Neural cell (in vitro differentiated cells): ENCODE results near the gene MAGI1. TPM values are rescaled to one million over a fixed set of nuclear protein-coding genes. Genes with fewer than 3 reads are reported as not detected.

Experiments
- H2AFZ ChIP-seq: fragments of 200-600, 300-800 bp; sonication (generic), shearing (Covaris generic); 2 replicates; pipeline ENCODE4 v1.6.0; 2014; ENCODE audit warnings: low read depth, mild to moderate bottlenecking, antibody characterized with exemption, low read length, moderate library complexity
- H3F3A ChIP-seq: fragments of 200-600 bp; shearing (Covaris generic); 2 replicates; pipeline ENCODE4 v1.6.1; 2016; ENCODE audit warnings: mild to moderate bottlenecking, moderate library complexity, mixed read lengths, antibody characterized with exemption, low read length; ENCODE audit not compliant: insufficient read depth, poor library complexity, severe bottlenecking
- H3K27ac ChIP-seq: fragments of 200-600, 300-800 bp; sonication (generic), shearing (Covaris generic); 2 replicates; pipeline ENCODE4 v1.5.1; 2014; ENCODE audit warnings: mild to moderate bottlenecking, low read length, moderate library complexity
- H3K27me3 ChIP-seq: fragments of 300-800, 200-600 bp; sonication (generic), shearing (Covaris generic); 2 replicates; pipeline ENCODE4 v1.6.0; 2014; ENCODE audit warnings: mild to moderate bottlenecking, low read depth, low read length, moderate library complexity; ENCODE audit not compliant: insufficient read depth
- H3K36me3 ChIP-seq: fragments of 300-800, 200-600 bp; sonication (generic), shearing (Covaris generic); 2 replicates; pipeline ENCODE4 v1.5.1; 2014; ENCODE audit warnings: mild to moderate bottlenecking, antibody characterized with exemption, low read length, moderate library complexity; ENCODE audit not compliant: insufficient read depth
- H3K4me2 ChIP-seq: fragments of 300-800, 200-600 bp; sonication (generic), shearing (Covaris generic); 2 replicates; pipeline ENCODE4 v1.6.0; 2014; ENCODE audit warnings: mild to moderate bottlenecking, low read length
- H3K4me3 ChIP-seq: fragments of 300-800, 200-600 bp; sonication (generic), shearing (Covaris generic); 2 replicates; pipeline ENCODE4 v1.5.1; 2014; ENCODE audit warnings: mild to moderate bottlenecking, low read length, moderate library complexity
- H3K79me2 ChIP-seq: fragments of 200-600 bp; shearing (Covaris generic); replicated peaks from 2 replicates; pipeline ENCODE4 v1.6.0; 2014; ENCODE audit warnings: mild to moderate bottlenecking, low read length, moderate library complexity; ENCODE audit not compliant: insufficient read depth
- H3K9ac ChIP-seq: fragments of 300-800, 200-600 bp; sonication (generic), shearing (Covaris generic); 2 replicates; pipeline ENCODE4 v1.6.1; 2016; ENCODE audit warnings: mild to moderate bottlenecking, low read length, mixed read lengths
- H3K9me2 ChIP-seq: fragments of 200-600 bp; shearing (Covaris generic); 2 replicates; pipeline ENCODE4 v1.6.1; 2016; ENCODE audit warnings: mild to moderate bottlenecking, low read length, mixed read lengths; ENCODE audit not compliant: insufficient read depth
- H3K9me3 ChIP-seq: fragments of 200-600, 300-800 bp; sonication (generic), shearing (Covaris generic); 2 replicates; pipeline ENCODE4 v1.6.1; 2016; ENCODE audit warnings: mild to moderate bottlenecking, mixed run types, low read length, moderate library complexity, mixed read lengths
- H4K20me1 ChIP-seq: fragments of 200-600 bp; shearing (Covaris generic); 2 replicates; pipeline ENCODE4 v1.6.1; 2016; ENCODE audit warnings: mild to moderate bottlenecking, mixed run types; ENCODE audit not compliant: insufficient read depth
- EP300 ChIP-seq: fragments of 450-650 bp; conservative IDR thresholded peaks from 2 replicates; pipeline ENCODE4 v1.6.1; 2014; ENCODE audit warnings: antibody characterized with exemption, mild to moderate bottlenecking, moderate library complexity; ENCODE audit not compliant: poor library complexity, severe bottlenecking
- EZH2 ChIP-seq: fragments of 200-600, 300-800 bp; shearing (Covaris generic), sonication (generic); IDR thresholded peaks from 2 replicates; pipeline ENCODE4 v1.6.1; 2014; ENCODE audit warnings: antibody characterized with exemption, low read length, borderline replicate concordance, mild to moderate bottlenecking; ENCODE audit not compliant: insufficient read depth, poor library complexity, severe bottlenecking
- MXI1 ChIP-seq: fragments of 450-650 bp; conservative IDR thresholded peaks from 2 replicates; pipeline ENCODE4 v1.6.1; 2014; ENCODE audit warnings: antibody characterized with exemption, mild to moderate bottlenecking; ENCODE audit not compliant: poor library complexity, severe bottlenecking
- POLR2AphosphoS5 ChIP-seq: IDR thresholded peaks from 2 replicates; pipeline ENCODE4 v1.6.1; 2012
- RAD21 ChIP-seq: fragments of 450-650 bp; conservative IDR thresholded peaks from 2 replicates; pipeline ENCODE4 v1.6.1; 2014; ENCODE audit warnings: antibody characterized with exemption, mild to moderate bottlenecking, moderate library complexity
- SMC3 ChIP-seq: fragments of 450-650 bp; conservative IDR thresholded peaks from 2 replicates; pipeline ENCODE4 v1.6.1; 2014; ENCODE audit warnings: antibody characterized with exemption, mild to moderate bottlenecking, moderate library complexity; ENCODE audit not compliant: poor library complexity
- TAF1 ChIP-seq: IDR thresholded peaks from 2 replicates; pipeline ENCODE4 v1.6.1; 2012; ENCODE audit warnings: low read depth
- polyA plus RNA-seq: library from polyadenylated mRNA; depleted of rRNA; stranded (reverse); fragments of >200 nt; gene quantifications from 2 replicates; pipeline ENCODE4 v1.2.3, GENCODE V29; 2014
- TF ChIP-seq, protein P1 (sequence below): fragments of 450-650 bp; IDR thresholded peaks from 2 replicates; pipeline ENCODE4 v1.5.1; 2014; ENCODE audit warnings: antibody characterized with exemption, mild to moderate bottlenecking, moderate library complexity; ENCODE audit not compliant: poor library complexity, severe bottlenecking
- TF ChIP-seq, protein P2 (sequence below): IDR thresholded peaks from 2 replicates; pipeline ENCODE4 v1.6.1; 2012; ENCODE audit warnings: borderline replicate concordance

MAGI1 gene
- polyA plus RNA-seq, 1 donor from 2014 or later = 44.7 TPM

DNA sequence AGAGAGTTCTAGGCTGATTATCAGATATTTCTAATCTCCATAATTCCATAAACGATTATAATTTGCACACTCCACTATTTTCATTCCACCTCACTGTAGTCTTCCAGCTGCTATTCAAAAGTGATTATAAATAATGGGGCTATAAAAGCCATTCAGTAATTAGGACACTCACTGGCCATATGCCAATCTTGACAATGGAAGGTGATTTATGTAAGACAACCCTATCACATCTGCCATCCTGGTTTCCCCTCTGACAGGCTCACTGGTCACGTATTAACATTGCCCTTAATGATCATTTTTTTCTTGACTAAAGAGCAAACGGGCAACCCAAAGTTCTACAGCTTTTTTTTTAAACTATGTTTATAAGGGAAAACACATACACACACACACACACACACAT is 402.4 kb downstream of the MAGI1 start:
- Histone ChIP-seq H3F3A (no peaks in the 10 kb centered on the region), H3K9ac (no peak overlapping the region), H3K4me3 (no peak overlapping the region), H3K36me3 (no peaks in the 10 kb centered on the region), H3K27me3 (no peaks in the 10 kb centered on the region), H3K27ac (no peak overlapping the region), H2AFZ (no peak overlapping the region), H3K4me2 (no peak overlapping the region), H3K9me2 (no peaks in the 10 kb centered on the region), H3K79me2 (no peaks in the 10 kb centered on the region), H4K20me1 (no peaks in the 10 kb centered on the region), H3K9me3 (no peaks in the 10 kb centered on the region)
- TF ChIP-seq EZH2 = no peak
- no peak for TF ChIP-seq SMC3
- no peak for TF ChIP-seq EP300
- TF ChIP-seq TAF1 = no peak
- no peak for TF ChIP-seq RAD21
- TF ChIP-seq, protein P1, sequence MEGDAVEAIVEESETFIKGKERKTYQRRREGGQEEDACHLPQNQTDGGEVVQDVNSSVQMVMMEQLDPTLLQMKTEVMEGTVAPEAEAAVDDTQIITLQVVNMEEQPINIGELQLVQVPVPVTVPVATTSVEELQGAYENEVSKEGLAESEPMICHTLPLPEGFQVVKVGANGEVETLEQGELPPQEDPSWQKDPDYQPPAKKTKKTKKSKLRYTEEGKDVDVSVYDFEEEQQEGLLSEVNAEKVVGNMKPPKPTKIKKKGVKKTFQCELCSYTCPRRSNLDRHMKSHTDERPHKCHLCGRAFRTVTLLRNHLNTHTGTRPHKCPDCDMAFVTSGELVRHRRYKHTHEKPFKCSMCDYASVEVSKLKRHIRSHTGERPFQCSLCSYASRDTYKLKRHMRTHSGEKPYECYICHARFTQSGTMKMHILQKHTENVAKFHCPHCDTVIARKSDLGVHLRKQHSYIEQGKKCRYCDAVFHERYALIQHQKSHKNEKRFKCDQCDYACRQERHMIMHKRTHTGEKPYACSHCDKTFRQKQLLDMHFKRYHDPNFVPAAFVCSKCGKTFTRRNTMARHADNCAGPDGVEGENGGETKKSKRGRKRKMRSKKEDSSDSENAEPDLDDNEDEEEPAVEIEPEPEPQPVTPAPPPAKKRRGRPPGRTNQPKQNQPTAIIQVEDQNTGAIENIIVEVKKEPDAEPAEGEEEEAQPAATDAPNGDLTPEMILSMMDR = no peak
- no peak for TF ChIP-seq MXI1
- no peak for TF ChIP-seq POLR2AphosphoS5
- TF ChIP-seq, protein P2, sequence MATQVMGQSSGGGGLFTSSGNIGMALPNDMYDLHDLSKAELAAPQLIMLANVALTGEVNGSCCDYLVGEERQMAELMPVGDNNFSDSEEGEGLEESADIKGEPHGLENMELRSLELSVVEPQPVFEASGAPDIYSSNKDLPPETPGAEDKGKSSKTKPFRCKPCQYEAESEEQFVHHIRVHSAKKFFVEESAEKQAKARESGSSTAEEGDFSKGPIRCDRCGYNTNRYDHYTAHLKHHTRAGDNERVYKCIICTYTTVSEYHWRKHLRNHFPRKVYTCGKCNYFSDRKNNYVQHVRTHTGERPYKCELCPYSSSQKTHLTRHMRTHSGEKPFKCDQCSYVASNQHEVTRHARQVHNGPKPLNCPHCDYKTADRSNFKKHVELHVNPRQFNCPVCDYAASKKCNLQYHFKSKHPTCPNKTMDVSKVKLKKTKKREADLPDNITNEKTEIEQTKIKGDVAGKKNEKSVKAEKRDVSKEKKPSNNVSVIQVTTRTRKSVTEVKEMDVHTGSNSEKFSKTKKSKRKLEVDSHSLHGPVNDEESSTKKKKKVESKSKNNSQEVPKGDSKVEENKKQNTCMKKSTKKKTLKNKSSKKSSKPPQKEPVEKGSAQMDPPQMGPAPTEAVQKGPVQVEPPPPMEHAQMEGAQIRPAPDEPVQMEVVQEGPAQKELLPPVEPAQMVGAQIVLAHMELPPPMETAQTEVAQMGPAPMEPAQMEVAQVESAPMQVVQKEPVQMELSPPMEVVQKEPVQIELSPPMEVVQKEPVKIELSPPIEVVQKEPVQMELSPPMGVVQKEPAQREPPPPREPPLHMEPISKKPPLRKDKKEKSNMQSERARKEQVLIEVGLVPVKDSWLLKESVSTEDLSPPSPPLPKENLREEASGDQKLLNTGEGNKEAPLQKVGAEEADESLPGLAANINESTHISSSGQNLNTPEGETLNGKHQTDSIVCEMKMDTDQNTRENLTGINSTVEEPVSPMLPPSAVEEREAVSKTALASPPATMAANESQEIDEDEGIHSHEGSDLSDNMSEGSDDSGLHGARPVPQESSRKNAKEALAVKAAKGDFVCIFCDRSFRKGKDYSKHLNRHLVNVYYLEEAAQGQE = no peak

DNA sequence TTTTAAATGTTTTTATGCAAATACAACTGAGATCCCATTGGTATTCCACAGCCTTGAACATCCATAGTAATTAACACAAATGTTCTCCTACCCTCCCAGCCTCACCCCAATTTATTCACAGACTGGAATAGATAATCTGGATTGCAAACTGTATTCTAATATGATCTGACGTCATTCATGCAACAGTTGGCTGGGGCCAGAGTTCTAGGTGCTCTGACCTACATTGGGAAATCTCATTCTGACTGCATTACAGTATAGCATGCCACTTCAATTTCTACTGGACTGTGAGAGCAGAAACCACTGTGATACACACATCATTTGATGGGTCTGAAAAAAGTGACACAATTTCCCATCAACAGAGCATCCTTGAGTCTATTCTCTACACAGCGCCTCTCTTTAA is 403.1 kb downstream of the MAGI1 start:
- no peaks in the 10 kb centered on the region for H3K27me3 ChIP-seq
- H2AFZ ChIP-seq = no peak overlapping the region
- no peak overlapping the region for H3K4me3 ChIP-seq
- no peak overlapping the region for H3K9ac ChIP-seq
- H3K4me2 ChIP-seq = no peak overlapping the region
- H3F3A ChIP-seq = no peaks in the 10 kb centered on the region
- H4K20me1 ChIP-seq = no peaks in the 10 kb centered on the region
- no peaks in the 10 kb centered on the region for H3K9me3 ChIP-seq
- no peak for TF ChIP-seq EZH2
- TF ChIP-seq EP300 = no peak
- TF ChIP-seq TAF1 = no peak
- TF ChIP-seq, protein P2 = no peak
- TF ChIP-seq, protein P1 = no peak
- TF ChIP-seq RAD21 = no peak
- no peak for TF ChIP-seq MXI1
- TF ChIP-seq SMC3 = no peak
- no peak overlapping the region for H3K27ac ChIP-seq
- H3K36me3 ChIP-seq = no peaks in the 10 kb centered on the region
- no peaks in the 10 kb centered on the region for H3K9me2 ChIP-seq
- no peaks in the 10 kb centered on the region for H3K79me2 ChIP-seq
